SK-N-SH treated with all-trans-retinoic acid at 6 μM for 48 hours (cell line): ENCODE measurements around the gene HELLS.
A peak's percentile ranks its signal among the peaks of the same experiment; 100 is the strongest.
"Not testable (repeated sequence)": the region's sequence is repeated elsewhere in the genome, so short reads cannot be mapped to it uniquely, and the experiment has no call there.

Source experiments
- ATAC-seq: fragments of 200-7000 bp; cut with Tn5 transposase; 3 replicates; pipeline ENCODE4 v1.9.1; 2020; ENCODE audit warnings: mild to moderate bottlenecking, moderate library complexity
- ARNTL ChIP-seq: fragments of 450-650 bp; formaldehyde crosslinking; IDR thresholded peaks from 2 replicates; pipeline ENCODE4 v1.5.0; 2020; ENCODE audit warnings: low read depth, mild to moderate bottlenecking, moderate library complexity, borderline replicate concordance
- BACH2 ChIP-seq: fragments of 250-450 bp; sonication (Bioruptor Pico); IDR thresholded peaks from 2 replicates; pipeline ENCODE4 v1.9.0; 2021; ENCODE audit warnings: mild to moderate bottlenecking, borderline replicate concordance
- CSDC2 ChIP-seq: fragments of 250-450 bp; sonication (Bioruptor Pico); IDR thresholded peaks from 2 replicates; pipeline ENCODE4 v1.5.0; 2020; ENCODE audit warnings: mild to moderate bottlenecking, moderate library complexity
- ESRRG ChIP-seq: fragments of 250-450 bp; sonication (Bioruptor Pico); IDR thresholded peaks from 2 replicates; pipeline ENCODE4 v1.6.1; 2021; ENCODE audit warnings: mild to moderate bottlenecking
- GLIS3 ChIP-seq: fragments of 250-450 bp; sonication (Bioruptor Pico); IDR thresholded peaks from 2 replicates; pipeline ENCODE4 v1.5.0; 2020; ENCODE audit warnings: mild to moderate bottlenecking, moderate library complexity
- ISL1 ChIP-seq: fragments of 250-450 bp; sonication (Bioruptor Pico); IDR thresholded peaks from 2 replicates; pipeline ENCODE4 v2.1.2; 2022; ENCODE audit warnings: mild to moderate bottlenecking, moderate library complexity
- OSR1 ChIP-seq: fragments of 250-450 bp; sonication (Bioruptor Pico); IDR thresholded peaks from 2 replicates; pipeline ENCODE4 v1.8.0; 2022; ENCODE audit warnings: moderate library complexity, mild to moderate bottlenecking, inconsistent platforms
- PATZ1 ChIP-seq: fragments of 250-450 bp; sonication (Bioruptor Pico); IDR thresholded peaks from 2 replicates; pipeline ENCODE4 v1.8.0; 2020; ENCODE audit warnings: mild to moderate bottlenecking, moderate library complexity, borderline replicate concordance
- POU6F1 ChIP-seq: fragments of 250-450 bp; sonication (Bioruptor Pico); IDR thresholded peaks from 2 replicates; pipeline ENCODE4 v1.8.0; 2021; ENCODE audit warnings: low read depth, mild to moderate bottlenecking, moderate library complexity, borderline replicate concordance
- PPARA ChIP-seq: fragments of 250-450 bp; sonication (Bioruptor Pico); IDR thresholded peaks from 2 replicates; pipeline ENCODE4 v1.5.0; 2020; ENCODE audit warnings: mild to moderate bottlenecking, borderline replicate concordance
- RARB ChIP-seq: fragments of 250-450 bp; sonication (Bioruptor Pico); IDR thresholded peaks from 2 replicates; pipeline ENCODE4 v1.8.0; 2021; ENCODE audit warnings: mild to moderate bottlenecking, moderate library complexity
- SNAI2 ChIP-seq: fragments of 250-450 bp; sonication (Bioruptor Pico); IDR thresholded peaks from 2 replicates; pipeline ENCODE4 v1.5.0; 2020; ENCODE audit warnings: mild to moderate bottlenecking, moderate library complexity
- TCF4 ChIP-seq: fragments of 250-450 bp; sonication (Bioruptor Pico); IDR thresholded peaks from 2 replicates; pipeline ENCODE4 v1.8.0; 2021; ENCODE audit warnings: mild to moderate bottlenecking, moderate library complexity, borderline replicate concordance
- TOX ChIP-seq: fragments of 250-450 bp; sonication (Bioruptor Pico); IDR thresholded peaks from 2 replicates; pipeline ENCODE4 v1.8.0; 2021; ENCODE audit warnings: mild to moderate bottlenecking, moderate library complexity, borderline replicate concordance
- TSHZ2 ChIP-seq: fragments of 250-450 bp; sonication (Bioruptor Pico); IDR thresholded peaks from 2 replicates; pipeline ENCODE4 v1.5.0; 2020; ENCODE audit warnings: mild to moderate bottlenecking, moderate library complexity
- ZC3H10 ChIP-seq: fragments of 250-450 bp; sonication (Bioruptor Pico); IDR thresholded peaks from 2 replicates; pipeline ENCODE4 v1.5.1; 2021; ENCODE audit warnings: mild to moderate bottlenecking, moderate library complexity
- ZFP3 ChIP-seq: fragments of 250-450 bp; sonication (Bioruptor Pico); IDR thresholded peaks from 2 replicates; pipeline ENCODE4 v1.5.0; 2020; ENCODE audit warnings: mild to moderate bottlenecking, moderate library complexity
- ZFP30 ChIP-seq: fragments of 450-650 bp; formaldehyde crosslinking; IDR thresholded peaks from 2 replicates; pipeline ENCODE4 v1.5.0; 2022; ENCODE audit warnings: mild to moderate bottlenecking, moderate library complexity
- ZNF565 ChIP-seq: fragments of 450-650 bp; formaldehyde crosslinking; conservative IDR thresholded peaks from 2 replicates; pipeline ENCODE4 v1.5.0; 2020; ENCODE audit warnings: low read depth, mild to moderate bottlenecking, moderate library complexity
- ZNF70 ChIP-seq: fragments of 450-650 bp; formaldehyde crosslinking; IDR thresholded peaks from 2 replicates; pipeline ENCODE4 v1.5.0; 2020; ENCODE audit warnings: mild to moderate bottlenecking, moderate library complexity
- ZNF8 ChIP-seq: fragments of 450-650 bp; formaldehyde crosslinking; IDR thresholded peaks from 2 replicates; pipeline ENCODE4 v1.5.0; 2020; ENCODE audit warnings: mild to moderate bottlenecking, moderate library complexity
- TF ChIP-seq, protein P1 (sequence below): fragments of 250-450 bp; sonication (Bioruptor Pico); IDR thresholded peaks from 2 replicates; pipeline ENCODE4 v1.5.1; 2021; ENCODE audit warnings: mild to moderate bottlenecking, moderate library complexity

The HELLS gene

DNA sequence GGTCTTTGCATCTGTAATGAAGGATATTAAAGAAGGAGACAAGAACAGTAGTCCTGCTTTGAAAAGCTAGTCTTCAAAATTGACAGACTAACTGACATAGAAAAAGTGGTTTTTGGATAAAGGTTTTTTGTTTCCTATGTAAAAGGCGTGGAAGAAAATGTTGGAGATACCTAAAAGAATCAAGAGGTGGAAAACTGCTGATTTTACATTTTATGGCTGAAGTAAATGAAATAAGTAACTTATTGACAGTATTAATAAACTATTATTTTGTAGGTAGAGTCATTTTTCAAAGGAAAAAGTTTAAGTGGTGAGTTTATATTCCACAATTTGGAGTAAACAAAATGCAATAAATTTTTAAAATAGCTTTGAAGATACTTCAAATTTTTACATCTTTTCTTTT is 12.6 kb upstream of the HELLS start:
- ATAC-seq = no peak
- TF ChIP-seq TOX (CRISPR knock-in tag) (no peak), ZNF70 (CRISPR knock-in tag) (no peak), TCF4 (CRISPR knock-in tag) (no peak), POU6F1 (no peak), GLIS3 (no peak), OSR1 (CRISPR knock-in tag) (no peak), PATZ1 (CRISPR knock-in tag) (no peak), TSHZ2 (CRISPR knock-in tag) (no peak), PPARA (no peak), ZNF8 (no peak), RARB (no peak), ZNF565 (CRISPR knock-in tag) (no peak), ISL1 (CRISPR knock-in tag) (no peak), CSDC2 (CRISPR knock-in tag) (no peak)
- TF ChIP-seq, all 23 proteins: peak for 0

- not testable (repeated sequence) for ATAC-seq
Measured at GRCh38 chr10:94542282-94542681, 3.3 kb upstream of the HELLS start.

- TF ChIP-seq ZNF8 (no peak), PATZ1 (CRISPR knock-in tag) (no peak), OSR1 (CRISPR knock-in tag) (no peak), ISL1 (CRISPR knock-in tag) (no peak), PPARA (no peak), ZFP3 (CRISPR knock-in tag) (no peak), SNAI2 (CRISPR knock-in tag) (no peak)
- TF ChIP-seq, all 23 proteins: peak for 0
Measured at GRCh38 chr10:94546049-94546900, 687 bp downstream of the HELLS start.

GRCh38 chr10:94546901-94547185 is 1.3 kb downstream of the HELLS start:
- peak; percentile 10; the same call in 2 of the 3 replicates for ATAC-seq
- TF ChIP-seq POU6F1 (no peak), ARNTL (CRISPR knock-in tag) (no peak), GLIS3 (no peak), TOX (CRISPR knock-in tag) (no peak), ZNF70 (CRISPR knock-in tag) (no peak), ISL1 (CRISPR knock-in tag) (no peak), PATZ1 (CRISPR knock-in tag) (no peak), PPARA (no peak), CSDC2 (CRISPR knock-in tag) (no peak), ZFP30 (CRISPR knock-in tag) (no peak), RARB (no peak), ZC3H10 (CRISPR knock-in tag) (no peak), TCF4 (CRISPR knock-in tag) (no peak), BACH2 (CRISPR knock-in tag) (no peak), ESRRG (CRISPR knock-in tag) (no peak), OSR1 (CRISPR knock-in tag) (no peak)
- TF ChIP-seq, protein P1, sequence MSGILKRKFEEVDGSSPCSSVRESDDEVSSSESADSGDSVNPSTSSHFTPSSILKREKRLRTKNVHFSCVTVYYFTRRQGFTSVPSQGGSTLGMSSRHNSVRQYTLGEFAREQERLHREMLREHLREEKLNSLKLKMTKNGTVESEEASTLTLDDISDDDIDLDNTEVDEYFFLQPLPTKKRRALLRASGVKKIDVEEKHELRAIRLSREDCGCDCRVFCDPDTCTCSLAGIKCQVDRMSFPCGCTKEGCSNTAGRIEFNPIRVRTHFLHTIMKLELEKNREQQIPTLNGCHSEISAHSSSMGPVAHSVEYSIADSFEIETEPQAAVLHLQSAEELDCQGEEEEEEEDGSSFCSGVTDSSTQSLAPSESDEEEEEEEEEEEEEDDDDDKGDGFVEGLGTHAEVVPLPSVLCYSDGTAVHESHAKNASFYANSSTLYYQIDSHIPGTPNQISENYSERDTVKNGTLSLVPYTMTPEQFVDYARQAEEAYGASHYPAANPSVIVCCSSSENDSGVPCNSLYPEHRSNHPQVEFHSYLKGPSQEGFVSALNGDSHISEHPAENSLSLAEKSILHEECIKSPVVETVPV (CRISPR knock-in tag) = no peak

More at GRCh38 chr10:94546049-94546900, 687 bp downstream of the HELLS start:
- ATAC-seq = peak; percentile 50
